H1 (cell line): Measurements from ENCODE around the gene INTS2. TPM values are rescaled to one million over a fixed set of nuclear protein-coding genes. Genes with fewer than 3 reads are reported as not detected.

ENCODE experiments used
- CTCF ChIA-PET: fragments of 300-600 bp; sonication (Branson Sonifier 250); formaldehyde crosslinking; loops from one replicate; lab custom pipeline; 2021; ENCODE audit not compliant: partially characterized antibody; lab: Charles Lee
- POLR2A ChIA-PET: fragments of 300-600 bp; sonication (Branson Sonifier 250); formaldehyde crosslinking; loops from one replicate; lab custom pipeline; 2021; ENCODE audit warnings: inconsistent platforms; ENCODE audit not compliant: partially characterized antibody; lab: Charles Lee
- DNase-seq, 2 experiments: peaks; one replicate each; pipeline versions ENCODE4 v3.0.0 to v3.0.0-alpha.2; 2010 to 2022; ENCODE audit warnings: low spot score in 2 of 2, low read depth in 1 of 2, mixed read lengths in 1 of 2
- FAIRE-seq: peaks from 2 replicates; lab custom pipeline; 2011; peaks lifted over from hg19 to GRCh38; lab: Jason Lieb, UNC
- H2AFZ ChIP-seq: 2 replicates; pipeline ENCODE4 v1.8.1; 2012; ENCODE audit warnings: low read length, inconsistent platforms
- H2AK5ac ChIP-seq: 2 replicates; pipeline ENCODE4 v1.6.1; 2013; ENCODE audit warnings: low read depth, low read length
- H2BK120ac ChIP-seq: replicated peaks from 2 replicates; pipeline ENCODE3; 2013; ENCODE audit warnings: low read depth, low read length, inconsistent platforms
- H2BK12ac ChIP-seq: 2 replicates; pipeline ENCODE4 v1.6.1; 2013; ENCODE audit warnings: low read depth, low read length
- H2BK15ac ChIP-seq: 2 replicates; pipeline ENCODE4 v1.6.1; 2013; ENCODE audit warnings: low read length
- H2BK20ac ChIP-seq: 2 replicates; pipeline ENCODE4 v1.6.1; 2013; ENCODE audit warnings: low read length
- H2BK5ac ChIP-seq: 2 replicates; pipeline ENCODE4 v1.6.1; 2013; ENCODE audit warnings: low read depth, low read length
- H3K14ac ChIP-seq: 2 replicates; pipeline ENCODE4 v1.6.1; 2013; ENCODE audit warnings: inconsistent platforms; ENCODE audit not compliant: insufficient read length
- H3K18ac ChIP-seq: 2 replicates; pipeline ENCODE4 v1.6.1; 2013; ENCODE audit warnings: low read length; ENCODE audit errors: extremely low read depth
- H3K23ac ChIP-seq: 2 replicates; pipeline ENCODE4 v1.6.1; 2013; ENCODE audit warnings: inconsistent platforms; ENCODE audit not compliant: insufficient read length
- H3K23me2 ChIP-seq: 2 replicates; pipeline ENCODE4 v1.6.1; 2013; ENCODE audit warnings: low read depth, low read length
- H3K27ac ChIP-seq: 2 replicates; pipeline ENCODE4 v1.6.1; 2011; ENCODE audit warnings: low read depth, low read length, inconsistent platforms
- H3K27me3 ChIP-seq, 4 experiments: replicated peaks in 1 of 4; 1 replicate in 1 of 4; 2 replicates in 3 of 4; pipeline versions ENCODE4 v1.6.1 to v1.8.1; 2011 to 2013; ENCODE audit warnings: low read length in 3 of 4, mild to moderate bottlenecking in 3 of 4, inconsistent platforms in 2 of 4, mixed read lengths in 2 of 4, moderate library complexity in 1 of 4; ENCODE audit not compliant: control insufficient read depth in 3 of 4, insufficient read depth in 3 of 4; ENCODE audit errors: extremely low read depth in 1 of 4
- H3K36me3 ChIP-seq, 4 experiments: 2 replicates each; pipeline versions ENCODE4 v1.6.1 to v1.8.1; 2011 to 2013; ENCODE audit warnings: mild to moderate bottlenecking in 4 of 4, low read length in 3 of 4, moderate library complexity in 2 of 4, control low read depth in 1 of 4, inconsistent platforms in 1 of 4; ENCODE audit not compliant: insufficient read depth in 4 of 4, control insufficient read depth in 2 of 4
- H3K4ac ChIP-seq: replicated peaks from 2 replicates; pipeline ENCODE3; 2013; ENCODE audit warnings: low read length, low read depth, mixed read lengths, inconsistent platforms; ENCODE audit not compliant: insufficient read length
- H3K4me1 ChIP-seq, 4 experiments: replicated peaks in 1 of 4; 1 replicate in 1 of 4; 2 replicates in 3 of 4; pipeline versions ENCODE4 v1.6.1 to v1.8.1; 2011 to 2013; ENCODE audit warnings: low read length in 3 of 4, inconsistent platforms in 2 of 4, mixed read lengths in 1 of 4; ENCODE audit not compliant: insufficient read depth in 4 of 4, control insufficient read depth in 3 of 4
- H3K4me2 ChIP-seq, 2 experiments: 2 replicates each; pipeline versions ENCODE4 v1.6.1 to v1.8.1; 2011 to 2013; ENCODE audit warnings: low read depth in 2 of 2, low read length in 2 of 2, control low read depth in 1 of 2, inconsistent platforms in 1 of 2, mild to moderate bottlenecking in 1 of 2; ENCODE audit not compliant: insufficient read depth in 1 of 2
- H3K4me3 ChIP-seq, 4 experiments: fragments of 200-600, 300-600 bp in 1 of 4; sonication (generic), shearing (Covaris generic), sonication (Bioruptor Twin) in 1 of 4; 2 replicates each; pipeline versions ENCODE4 v1.5.1 to v1.8.1; 2011 to 2016; ENCODE audit warnings: low read length in 4 of 4, low read depth in 3 of 4, control low read depth in 2 of 4, inconsistent platforms in 2 of 4, mild to moderate bottlenecking in 2 of 4, mixed read lengths in 1 of 4, moderate library complexity in 1 of 4; ENCODE audit not compliant: insufficient read depth in 2 of 4; ENCODE audit errors: extremely low read depth in 1 of 4
- H3K56ac ChIP-seq: replicated peaks from 2 replicates; pipeline ENCODE3; 2013; ENCODE audit warnings: low read depth, mild to moderate bottlenecking, mixed read lengths, low read length, inconsistent platforms; ENCODE audit not compliant: insufficient read length
- H3K79me1 ChIP-seq: 2 replicates; pipeline ENCODE4 v1.6.1; 2013; ENCODE audit warnings: low read depth, low read length, control low read depth
- H3K79me2 ChIP-seq, 2 experiments: 2 replicates each; pipeline versions ENCODE4 v1.6.1 to v1.8.1; 2012 to 2013; ENCODE audit warnings: low read length in 2 of 2, mild to moderate bottlenecking in 2 of 2, inconsistent platforms in 1 of 2; ENCODE audit not compliant: insufficient read depth in 2 of 2, control insufficient read depth in 1 of 2
- H3K9ac ChIP-seq, 4 experiments: replicated peaks in 1 of 4; 1 replicate in 1 of 4; 2 replicates in 3 of 4; pipeline versions ENCODE4 v1.6.1 to v1.8.1; 2011 to 2013; ENCODE audit warnings: low read depth in 3 of 4, low read length in 3 of 4, control low read depth in 2 of 4, mild to moderate bottlenecking in 2 of 4, moderate library complexity in 2 of 4, inconsistent platforms in 1 of 4; ENCODE audit errors: extremely low read depth in 1 of 4
- H3K9me3 ChIP-seq, 2 experiments: 2 replicates each; pipeline versions ENCODE4 v1.6.1 to v1.8.1; 2012 to 2013; ENCODE audit warnings: mild to moderate bottlenecking in 2 of 2, moderate library complexity in 2 of 2, control low read depth in 1 of 2, inconsistent platforms in 1 of 2, low read depth in 1 of 2, low read length in 1 of 2, mixed read lengths in 1 of 2; ENCODE audit not compliant: insufficient read depth in 2 of 2
- H4K20me1 ChIP-seq, 2 experiments: replicated peaks in 1 of 2; 2 replicates each; pipeline versions ENCODE3 to v1.8.1; 2011 to 2013; ENCODE audit warnings: inconsistent platforms in 2 of 2, low read length in 2 of 2, mild to moderate bottlenecking in 1 of 2; ENCODE audit not compliant: insufficient read depth in 2 of 2, control insufficient read depth in 1 of 2
- H4K5ac ChIP-seq: 2 replicates; pipeline ENCODE4 v1.6.1; 2013; ENCODE audit warnings: low read length, low read depth, mixed read lengths, inconsistent platforms; ENCODE audit not compliant: insufficient read length
- H4K8ac ChIP-seq: 2 replicates; pipeline ENCODE4 v1.8.0; 2013; ENCODE audit warnings: mild to moderate bottlenecking, moderate library complexity, low read length, inconsistent platforms; ENCODE audit not compliant: insufficient read depth; ENCODE audit errors: extremely low read depth
- H4K91ac ChIP-seq: replicated peaks from 2 replicates; pipeline ENCODE3; 2013; ENCODE audit warnings: low read length, mixed read lengths, inconsistent platforms; ENCODE audit not compliant: insufficient read length
- ASH2L ChIP-seq: fragments of 200-600, 300-600 bp; sonication (generic); IDR thresholded peaks from one replicate; pipeline ENCODE4 v1.7.1; 2017; ENCODE audit warnings: low read length
- CHD1 ChIP-seq: IDR thresholded peaks from 2 replicates; pipeline ENCODE4 v1.6.1; 2012; ENCODE audit warnings: low read depth, low read length, improper control_type of control experiment
- CREB1 ChIP-seq: IDR thresholded peaks from 2 replicates; pipeline ENCODE4 v1.6.1; 2012; ENCODE audit warnings: inconsistent platforms
- FOSL1 ChIP-seq: IDR thresholded peaks from 2 replicates; pipeline ENCODE4 v1.6.1; 2011; ENCODE audit warnings: mild to moderate bottlenecking, low read depth, low read length, moderate library complexity; ENCODE audit not compliant: insufficient read depth
- GTF2F1 ChIP-seq: IDR thresholded peaks from 2 replicates; pipeline ENCODE4 v1.6.1; 2012; ENCODE audit warnings: low read depth, low read length, improper control_type of control experiment, borderline replicate concordance
- JUND ChIP-seq: IDR thresholded peaks from 2 replicates; pipeline ENCODE4 v1.6.1; 2011; ENCODE audit warnings: mild to moderate bottlenecking, improper control_type of control experiment, low read length
- KDM4A ChIP-seq: IDR thresholded peaks from one replicate; pipeline ENCODE4 v1.7.1; 2012; ENCODE audit warnings: low read depth, mild to moderate bottlenecking, moderate library complexity, low read length, inconsistent platforms; ENCODE audit not compliant: severe bottlenecking
- NRF1 ChIP-seq: IDR thresholded peaks from 2 replicates; pipeline ENCODE4 v1.6.1; 2011; ENCODE audit warnings: mild to moderate bottlenecking, low read depth, low read length, improper control_type of control experiment
- PHF8 ChIP-seq: fragments of 200-600 bp; sonication (generic); conservative IDR thresholded peaks from 2 replicates; pipeline ENCODE4 v1.7.1; 2012; ENCODE audit warnings: low read depth, mild to moderate bottlenecking, inconsistent platforms, low read length, moderate library complexity
- RBBP5 ChIP-seq: IDR thresholded peaks from 2 replicates; pipeline ENCODE4 v1.7.1; 2012; ENCODE audit warnings: low read depth, mild to moderate bottlenecking, inconsistent platforms, low read length, moderate library complexity, borderline replicate concordance
- SIN3A ChIP-seq, 2 experiments: IDR thresholded peaks in 1 of 2; conservative IDR thresholded peaks in 1 of 2; 2 replicates each; pipeline ENCODE4 v1.6.1; 2011 to 2012; ENCODE audit warnings: low read length in 2 of 2, improper control_type of control experiment in 1 of 2, low read depth in 1 of 2, mild to moderate bottlenecking in 1 of 2
- SP4 ChIP-seq: IDR thresholded peaks from 2 replicates; pipeline ENCODE4 v1.6.1; 2012; ENCODE audit warnings: low read length, inconsistent platforms
- YY1 ChIP-seq: IDR thresholded peaks from 2 replicates; pipeline ENCODE4 v1.6.1; 2011; ENCODE audit warnings: low read depth, mild to moderate bottlenecking, low read length
- WGBS, 2 experiments: shearing (Covaris generic) in 1 of 2; methylation state at CpG; one replicate each; pipeline versions ENCODE4 v1.1.6 to v1.1.7; 2013 to 2015; ENCODE audit warnings: low lambda C conversion rate in 2 of 2, mixed read lengths in 2 of 2, inconsistent platforms in 1 of 2, low coverage in 1 of 2, missing lambda C conversion rate in 1 of 2; ENCODE audit not compliant: insufficient replicate concordance in 2 of 2, insufficient coverage in 1 of 2, insufficient read length in 1 of 2; ENCODE audit errors: extremely low coverage in 1 of 2, missing lambda C conversion rate in 1 of 2; 5-methylcytosine and 5-hydroxymethylcytosine counted together
- polyA plus RNA-seq, 7 experiments: library from polyadenylated mRNA; depleted of rRNA in 3 of 7; stranded (reverse) in 5 of 7; unstranded in 2 of 7; fragments of >200 nt in 5 of 7; fragments of 200-250 nt in 2 of 7; gene quantifications; 1 replicate in 5 of 7; 2 replicates in 1 of 7; 4 replicates in 1 of 7; pipeline versions ENCODE4 v1.2.1 to v1.2.3, GENCODE V29; 2011 to 2013; ENCODE audit warnings: missing spikeins in 2 of 7, mixed read lengths in 2 of 7
- total RNA-seq: library from RNA; stranded (reverse); fragmentation: NEBNext Ultra II Directional; extraction: Animal tissue kit (Norgen Biotek cat#: 25700); gene quantifications from 2 replicates; pipeline ENCODE4 v1.2.1, GENCODE V29; 2021
- TF ChIP-seq, protein P1 (sequence below): IDR thresholded peaks from 2 replicates; pipeline ENCODE4 v1.6.1; 2012; ENCODE audit warnings: low read length, inconsistent platforms

The INTS2 gene
- total and polyA plus RNA-seq, 2 of the 8 experiments (the other 6 are each of a cell fraction or from before 2014, with no cell fraction given) = 9.4 to 21.8 TPM

DNA sequence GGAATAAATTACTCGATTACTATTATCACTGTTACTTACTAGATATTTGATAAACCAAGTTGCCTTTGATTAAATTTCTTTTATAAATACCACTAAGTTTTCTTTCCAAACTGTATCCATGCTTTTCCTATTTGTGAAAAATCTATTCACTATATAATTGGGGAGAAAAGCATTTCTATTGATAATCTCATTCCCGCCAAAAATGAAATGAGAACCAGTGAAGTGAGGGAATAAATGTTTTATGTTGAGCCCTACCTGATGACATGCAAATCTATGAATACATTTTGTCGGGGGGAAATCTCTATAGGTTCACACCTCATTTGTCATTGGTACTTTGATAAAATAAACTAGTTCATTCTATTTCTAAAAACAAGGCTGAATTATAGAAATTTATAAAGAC, 80.1 kb downstream of the INTS2 start:
- H3K79me1 ChIP-seq = no peaks in the 10 kb centered on the region
- no peak overlapping the region for H2AFZ ChIP-seq
- H3K14ac ChIP-seq = no peak overlapping the region
- H3K27ac ChIP-seq = no peak overlapping the region
- no peaks in the 10 kb centered on the region for H3K23me2 ChIP-seq
- peaks cover 3 to 47% (median 16%) of the 10 kb centered on the region in 4 experiments; a peak in 7 of 8 replicates for H3K36me3 ChIP-seq
- no peak overlapping the region for H4K8ac ChIP-seq
- H3K9me3 ChIP-seq = no peaks in the 10 kb centered on the region
- H4K20me1 ChIP-seq = peaks cover 0 to under 1% of the 10 kb centered on the region in 2 experiments
- no peak overlapping the region for H3K4me3 ChIP-seq
- H2BK120ac ChIP-seq = no peak overlapping the region
- H2BK5ac ChIP-seq = no peak overlapping the region
- no peaks in the 10 kb centered on the region for H3K79me2 ChIP-seq
- H4K91ac ChIP-seq = no peak overlapping the region
- H2AK5ac ChIP-seq = no peak overlapping the region
- no peaks in the 10 kb centered on the region for H3K4me1 ChIP-seq
- no peak overlapping the region for H3K4me2 ChIP-seq
- no peak for TF ChIP-seq NRF1
- no peak for TF ChIP-seq CREB1
- TF ChIP-seq RBBP5 = no peak
- TF ChIP-seq YY1 = no peak
- TF ChIP-seq SIN3A (conservative IDR thresholded peaks at IDR 0.05 in 1 of 2, IDR thresholded peaks at IDR 0.05 in 1 of 2; ENCODE audit: low read depth in 1 of 2, low read length in 2 of 2) = no peak
- no peak for TF ChIP-seq KDM4A
- TF ChIP-seq CHD1 = no peak
- TF ChIP-seq SP4 = no peak
- TF ChIP-seq PHF8 = no peak
- no peak for TF ChIP-seq ASH2L
- no peak for TF ChIP-seq GTF2F1
- no peak for TF ChIP-seq JUND
- TF ChIP-seq, protein P1, sequence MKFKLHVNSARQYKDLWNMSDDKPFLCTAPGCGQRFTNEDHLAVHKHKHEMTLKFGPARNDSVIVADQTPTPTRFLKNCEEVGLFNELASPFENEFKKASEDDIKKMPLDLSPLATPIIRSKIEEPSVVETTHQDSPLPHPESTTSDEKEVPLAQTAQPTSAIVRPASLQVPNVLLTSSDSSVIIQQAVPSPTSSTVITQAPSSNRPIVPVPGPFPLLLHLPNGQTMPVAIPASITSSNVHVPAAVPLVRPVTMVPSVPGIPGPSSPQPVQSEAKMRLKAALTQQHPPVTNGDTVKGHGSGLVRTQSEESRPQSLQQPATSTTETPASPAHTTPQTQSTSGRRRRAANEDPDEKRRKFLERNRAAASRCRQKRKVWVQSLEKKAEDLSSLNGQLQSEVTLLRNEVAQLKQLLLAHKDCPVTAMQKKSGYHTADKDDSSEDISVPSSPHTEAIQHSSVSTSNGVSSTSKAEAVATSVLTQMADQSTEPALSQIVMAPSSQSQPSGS = no peak
- TF ChIP-seq FOSL1 = no peak
- 91% methylated on average over 3 of the region's 3 CpGs; no CpG with 5 or more reads in 1 of the 2 experiments for WGBS, 2 experiments
- no peak overlapping the region for H3K23ac ChIP-seq
- H3K56ac ChIP-seq = no peak overlapping the region
- no peak for DNase-seq
- no peak overlapping the region for H4K5ac ChIP-seq
- H3K18ac ChIP-seq = no peak overlapping the region
- CTCF ChIA-PET = no interaction called here
- H3K9ac ChIP-seq = no peak overlapping the region
- H3K4ac ChIP-seq = no peak overlapping the region
- H2BK20ac ChIP-seq = no peak overlapping the region
- no peaks in the 10 kb centered on the region for H3K27me3 ChIP-seq
- POLR2A ChIA-PET = no interaction called here
- FAIRE-seq = no peak
- no peak overlapping the region for H2BK15ac ChIP-seq
- H2BK12ac ChIP-seq = no peak overlapping the region
